HAP-1 (cell line): Measurements from ENCODE around the gene ACLY.
A peak's percentile ranks its signal among the peaks of the same experiment; 100 is the strongest.

Source experiments
- DNase-seq, 2 experiments: peaks; one replicate each; pipeline ENCODE4 v3.0.0-alpha.2; 2016 to 2020; ENCODE audit warnings: low spot score in 2 of 2
- H3K27me3 ChIP-seq: fragments of 250-450 bp; sonication (Bioruptor Pico); 2 replicates; pipeline ENCODE4 v1.5.1; 2020; ENCODE audit warnings: low read depth, mild to moderate bottlenecking, moderate library complexity
- H3K36me3 ChIP-seq: fragments of 250-450 bp; sonication (Bioruptor Pico); replicated peaks from 2 replicates; pipeline ENCODE4 v1.5.1; 2020; ENCODE audit warnings: mild to moderate bottlenecking
- H3K4me1 ChIP-seq: fragments of 250-450 bp; sonication (Bioruptor Pico); 2 replicates; pipeline ENCODE4 v1.5.1; 2020; ENCODE audit warnings: mild to moderate bottlenecking
- H3K4me3 ChIP-seq: fragments of 250-450 bp; sonication (Bioruptor Pico); 2 replicates; pipeline ENCODE4 v1.5.1; 2020; ENCODE audit warnings: mild to moderate bottlenecking, moderate library complexity
- H3K9me3 ChIP-seq: fragments of 250-450 bp; sonication (Bioruptor Pico); 2 replicates; pipeline ENCODE4 v1.5.1; 2020; ENCODE audit warnings: mild to moderate bottlenecking, moderate library complexity
- in situ Hi-C: fragments of 300-500 bp; cut with MboI; formaldehyde crosslinking; loops from 3 replicates; pipeline ENCODE4 v1.14.3; 2020; ENCODE audit warnings: low sequenced_read_pairs, inconsistent platforms, mixed read lengths

The ACLY gene

DNA sequence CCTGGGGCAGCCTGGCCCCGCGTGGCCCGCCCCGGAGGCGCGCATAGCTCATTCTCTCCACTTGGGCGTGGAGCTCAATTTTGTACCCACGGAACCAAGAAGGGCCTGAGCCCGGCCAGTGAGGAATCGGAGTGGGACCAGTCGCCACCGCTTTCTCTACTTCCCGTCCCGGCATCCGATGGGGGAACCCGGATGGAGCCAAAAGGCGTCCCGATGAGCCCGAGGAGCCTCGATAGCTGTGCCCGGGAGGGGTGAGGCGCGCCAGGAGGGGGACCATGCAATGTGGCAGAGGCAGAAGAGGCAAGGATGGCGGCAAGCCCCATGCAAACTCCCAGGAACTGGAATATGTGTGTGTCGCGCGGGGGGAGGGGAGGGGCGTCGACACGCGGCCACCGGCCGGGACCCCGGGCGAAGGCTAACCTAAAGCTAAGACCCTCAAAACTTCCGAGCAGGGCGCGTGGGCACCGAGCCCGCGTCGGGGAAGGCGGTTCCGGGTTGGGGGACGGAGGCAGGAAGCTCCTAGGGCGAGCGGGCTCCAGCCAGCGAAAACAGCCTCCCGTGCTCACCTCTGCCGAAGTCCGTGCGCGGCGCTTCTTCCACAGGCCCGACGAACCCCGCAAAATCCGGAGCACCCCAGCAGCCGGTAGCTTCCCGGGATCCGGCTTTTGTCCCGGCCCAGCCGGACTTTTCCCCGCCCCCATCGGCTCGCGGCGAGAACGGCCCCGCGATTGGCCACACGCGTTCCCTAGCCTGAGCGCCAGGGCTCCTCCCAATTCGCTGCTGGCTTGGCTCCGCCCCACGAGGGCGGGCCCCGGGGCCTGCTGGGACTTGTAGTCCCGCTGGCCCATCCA, at the start of gene ACLY:
Gene ACLY, minus strand, starts transcription at position 638 of the 851 bp plus-strand sequence. CDS start 5,078 bp downstream, outside the sequence.
- DNase-seq: peak; percentile 96 to 99
- Histone ChIP-seq H3K36me3 (peaks cover 13% of the 10 kb centered on the region), H3K4me1 (peaks cover 17% of the 10 kb centered on the region), H3K27me3 (no peaks in the 10 kb centered on the region), H3K4me3 (peak within 1 kb of the TSS; percentile 96), H3K9me3 (no peaks in the 10 kb centered on the region)
- in situ Hi-C loops: no loop called here

GRCh38 chr17:41967921-41968578, 49.3 kb upstream of the ACLY start:
- Histone ChIP-seq H3K4me1 (peaks cover 3% of the 10 kb centered on the region), H3K27me3 (no peaks in the 10 kb centered on the region), H3K36me3 (peaks cover 49% of the 10 kb centered on the region), H3K4me3 (peak overlapping the region; percentile 78; the same call in 1 of the 2 replicates), H3K9me3 (no peaks in the 10 kb centered on the region)
- no peak for DNase-seq
- in situ Hi-C loops: no loop called here

DNA sequence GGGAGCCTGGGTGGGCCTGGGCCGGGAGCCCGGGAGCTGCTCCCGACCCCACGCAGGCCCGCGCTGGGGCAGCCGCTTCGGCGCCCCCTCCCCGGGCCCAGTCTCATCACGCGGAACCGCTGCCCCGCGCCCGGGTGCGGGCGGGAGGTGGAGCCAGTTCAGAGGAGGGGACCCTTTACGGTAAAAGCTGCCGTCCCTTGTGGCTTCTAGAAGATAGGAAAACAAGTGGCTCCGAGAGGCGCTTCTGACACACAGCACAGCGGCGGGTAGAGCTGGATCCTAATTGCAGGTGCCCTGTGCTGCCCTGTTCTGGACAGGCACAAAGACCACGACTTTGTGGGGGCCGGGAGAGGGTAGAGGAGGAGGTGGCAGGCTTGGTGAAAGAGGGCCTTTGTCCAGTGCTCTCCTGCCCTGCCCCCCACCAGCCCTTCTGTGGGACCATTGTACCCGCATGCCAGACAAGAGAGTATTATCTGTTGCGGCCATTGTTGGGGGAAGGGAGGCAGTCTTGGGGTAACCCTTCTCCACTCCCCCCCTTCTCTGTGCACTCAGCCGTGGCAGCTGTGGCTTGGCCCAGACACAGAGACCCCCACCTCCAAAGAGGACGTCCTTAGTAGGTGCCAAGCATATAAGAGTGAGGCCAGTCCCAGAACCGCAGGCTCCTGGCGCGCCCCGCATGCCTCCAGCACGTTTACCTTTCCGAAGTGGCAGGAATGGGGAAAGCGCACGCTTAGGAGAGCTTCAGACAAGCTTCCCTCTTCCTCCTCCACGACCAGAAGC, 48.6 kb upstream of the ACLY start:
- Histone ChIP-seq H3K36me3 (peaks cover 41% of the 10 kb centered on the region), H3K4me3 (peak overlapping the region; percentile 78), H3K27me3 (no peaks in the 10 kb centered on the region), H3K4me1 (peaks cover 3% of the 10 kb centered on the region), H3K9me3 (no peaks in the 10 kb centered on the region)
- peak in 1 of 2 experiments; percentile 35 for DNase-seq
- in situ Hi-C loops: no loop called here

- Histone ChIP-seq H3K4me3 (peak within 1 kb of the TSS; percentile 78), H3K4me1 (peaks cover 3% of the 10 kb centered on the region), H3K9me3 (no peaks in the 10 kb centered on the region), H3K36me3 (peaks cover 34% of the 10 kb centered on the region), H3K27me3 (no peaks in the 10 kb centered on the region)
- peak; percentile 76 to 93 for DNase-seq
- in situ Hi-C loops: no loop called here
Measured at GRCh38 chr17:41966463-41967140, 47.9 kb upstream of the ACLY start, which contains the start of gene CNP. CNP (plus strand) TSS chr17:41966795; CDS start chr17:41966885, 90 bp downstream.

DNA sequence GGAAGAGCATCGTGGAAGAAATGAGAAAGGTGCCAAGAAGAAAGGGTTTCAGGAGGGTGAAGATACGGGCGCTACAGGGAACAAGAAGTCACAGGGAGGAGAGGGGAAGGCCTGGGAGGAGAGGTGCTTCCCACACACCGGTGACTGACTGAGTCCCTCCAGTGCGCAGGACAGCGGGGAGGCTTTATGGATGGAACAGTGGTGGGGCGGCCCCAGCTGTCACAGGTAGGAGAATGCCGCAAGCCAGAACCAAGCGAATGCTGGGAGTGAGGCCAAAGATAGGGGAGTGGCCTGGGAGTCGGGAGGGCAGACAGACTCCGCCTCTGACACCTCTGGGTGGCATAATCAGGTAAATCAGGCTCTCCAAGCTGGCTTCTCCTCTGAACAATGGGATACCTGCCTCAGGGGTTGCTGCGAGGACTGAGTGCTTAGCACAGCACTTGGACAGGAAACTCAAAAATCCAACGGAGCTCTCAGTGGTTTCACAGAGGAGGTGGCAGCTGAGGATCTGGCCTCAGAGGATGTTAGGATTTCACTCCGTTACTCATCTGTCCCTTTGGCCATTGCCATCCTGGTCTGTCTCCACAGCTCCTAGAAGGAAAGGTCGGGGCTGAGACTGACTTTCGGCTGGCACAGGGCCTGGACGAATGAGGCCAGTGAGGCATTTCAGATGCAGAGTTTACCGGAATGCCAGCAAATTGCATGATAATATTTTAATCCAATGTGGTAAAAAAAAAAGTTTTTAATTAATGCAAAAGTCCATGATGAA, 47.1 kb upstream of the ACLY start:
- Histone ChIP-seq H3K27me3 (no peaks in the 10 kb centered on the region), H3K4me3 (peak overlapping the region; percentile 78), H3K9me3 (no peaks in the 10 kb centered on the region; the same call in 1 of the 2 replicates), H3K4me1 (peaks cover 3% of the 10 kb centered on the region), H3K36me3 (peaks cover 29% of the 10 kb centered on the region)
- DNase-seq: peak in 1 of 2 experiments; percentile 56
- in situ Hi-C loops: no loop called here

GRCh38 chr17:41962768-41963434, 44.1 kb upstream of the ACLY start:
- peaks cover 2% of the 10 kb centered on the region for H3K36me3 ChIP-seq
- DNase-seq: peak; percentile 68 to 88
- H3K4me3 ChIP-seq: no peak overlapping the region
- in situ Hi-C loops: loop anchor here (5.0 kb wide), 1 partner anchor 154 kb away; no protein-coding TSS in a partner anchor
- no peaks in the 10 kb centered on the region; the same call in 1 of the 2 replicates for H3K9me3 ChIP-seq
- H3K27me3 ChIP-seq: no peaks in the 10 kb centered on the region
- H3K4me1 ChIP-seq: peaks cover 3% of the 10 kb centered on the region

GRCh38 chr17:41962111-41962510, 43.4 kb upstream of the ACLY start:
- in situ Hi-C loops: loop anchor here (5.0 kb wide), 1 partner anchor 155 kb away; no protein-coding TSS in a partner anchor
- no peaks in the 10 kb centered on the region for H3K27me3 ChIP-seq
- H3K4me3 ChIP-seq: no peak overlapping the region
- no peaks in the 10 kb centered on the region for H3K36me3 ChIP-seq
- DNase-seq: no peak
- no peaks in the 10 kb centered on the region; the same call in 1 of the 2 replicates for H3K9me3 ChIP-seq
- H3K4me1 ChIP-seq: peaks cover 3% of the 10 kb centered on the region; the same call in 1 of the 2 replicates

DNA sequence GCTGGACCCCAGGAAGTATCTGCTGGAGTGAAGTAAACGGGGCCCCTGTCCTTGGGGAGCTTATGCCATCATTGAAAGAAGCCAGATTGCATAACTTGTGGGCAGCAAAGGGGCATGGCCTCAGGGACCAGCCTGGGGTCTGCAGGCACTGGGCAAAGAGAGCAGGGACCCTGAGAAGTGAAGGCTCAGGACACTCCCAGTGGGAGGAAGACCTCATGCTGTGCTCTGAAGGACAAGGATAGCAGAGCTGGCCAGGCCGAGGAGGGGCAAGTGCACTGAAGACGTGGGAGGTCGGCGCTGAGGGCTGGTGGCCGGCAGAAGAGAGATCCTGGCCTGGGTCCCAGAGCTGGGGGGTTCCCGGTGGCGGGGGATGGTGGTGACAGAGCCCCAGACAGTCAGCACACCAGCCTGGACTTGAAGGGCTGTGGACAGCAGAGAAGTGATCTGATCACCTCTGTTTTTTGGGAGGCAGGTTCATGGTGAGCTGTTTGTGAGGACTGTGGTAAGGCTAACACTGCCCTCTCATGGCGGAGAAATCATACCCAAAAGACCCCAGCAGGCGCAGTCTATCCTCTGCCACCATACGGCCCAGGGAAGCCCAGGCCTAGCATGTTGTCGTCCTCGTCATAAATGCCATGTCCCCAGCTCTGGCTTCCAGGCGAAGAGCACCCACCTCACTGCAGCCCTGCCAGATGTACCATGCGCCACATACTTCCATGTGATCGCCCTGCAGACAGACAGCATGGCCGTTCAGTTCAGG, 40.8 kb upstream of the ACLY start:
- Histone ChIP-seq H3K4me3 (no peak overlapping the region), H3K27me3 (no peaks in the 10 kb centered on the region), H3K36me3 (no peaks in the 10 kb centered on the region), H3K9me3 (no peaks in the 10 kb centered on the region; the same call in 1 of the 2 replicates), H3K4me1 (no peaks in the 10 kb centered on the region)
- in situ Hi-C loops: loop anchor here (5.0 kb wide), 1 partner anchor 158 kb away; no protein-coding TSS in a partner anchor
- peak; percentile 18 to 56 for DNase-seq

DNA sequence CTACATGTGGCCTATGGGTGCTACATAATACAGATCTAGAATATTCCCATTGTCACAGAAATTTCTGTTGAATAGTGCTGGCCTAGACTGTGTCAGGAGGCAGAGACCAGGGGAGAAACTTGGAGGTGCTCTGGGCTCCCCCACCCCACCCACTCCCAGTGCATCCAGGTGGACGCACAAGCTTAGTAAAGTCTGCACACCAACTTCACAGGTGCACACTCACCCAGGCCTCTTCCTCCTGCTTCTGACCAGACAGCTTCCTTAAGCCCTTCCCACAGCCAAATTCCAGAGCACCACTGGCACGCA, 40.2 kb upstream of the ACLY start:
- Histone ChIP-seq H3K9me3 (no peaks in the 10 kb centered on the region; the same call in 1 of the 2 replicates), H3K36me3 (no peaks in the 10 kb centered on the region), H3K4me1 (no peaks in the 10 kb centered on the region), H3K27me3 (no peaks in the 10 kb centered on the region), H3K4me3 (no peak overlapping the region)
- in situ Hi-C loops: no loop called here
- no peak for DNase-seq

GRCh38 chr17:41957869-41958439, 39.2 kb upstream of the ACLY start:
- no peak for DNase-seq
- in situ Hi-C loops: no loop called here
- Histone ChIP-seq H3K27me3 (no peaks in the 10 kb centered on the region), H3K4me3 (no peak overlapping the region), H3K36me3 (no peaks in the 10 kb centered on the region), H3K4me1 (no peaks in the 10 kb centered on the region), H3K9me3 (no peaks in the 10 kb centered on the region; the same call in 1 of the 2 replicates)
